Muscle layer of duodenum (tissue), 2 donors: ENCODE results near the gene AGMAT.

Source experiments
- H3K27ac ChIP-seq: one replicate; pipeline ENCODE4 v1.7.0; 2013; ENCODE audit warnings: mild to moderate bottlenecking, low read length
- H3K27me3 ChIP-seq: one replicate; pipeline ENCODE4 v1.7.0; 2013; ENCODE audit warnings: low read depth, mild to moderate bottlenecking, control low read depth, low read length
- H3K36me3 ChIP-seq, 2 donors: one replicate each; pipeline ENCODE4 v1.7.0; 2013; ENCODE audit warnings: low read length in 2 of 2, control low read depth in 1 of 2, mild to moderate bottlenecking in 1 of 2; ENCODE audit not compliant: insufficient read depth in 2 of 2, control insufficient read depth in 1 of 2
- H3K4me1 ChIP-seq, 2 donors: one replicate each; pipeline ENCODE4 v1.7.0; 2013; ENCODE audit warnings: low read length in 2 of 2, mild to moderate bottlenecking in 2 of 2, control low read depth in 1 of 2, moderate library complexity in 1 of 2; ENCODE audit not compliant: insufficient read depth in 2 of 2, control insufficient read depth in 1 of 2
- H3K4me3 ChIP-seq, 2 donors: one replicate each; pipeline ENCODE4 v1.7.0; 2013; ENCODE audit warnings: low read length in 2 of 2, low read depth in 1 of 2, mild to moderate bottlenecking in 1 of 2
- H3K9me3 ChIP-seq, 2 donors: one replicate each; pipeline ENCODE4 v1.7.0; 2013; ENCODE audit warnings: low read length in 2 of 2, control low read depth in 1 of 2, mild to moderate bottlenecking in 1 of 2; ENCODE audit not compliant: control insufficient read depth in 1 of 2
- donor health status: healthy.

Gene AGMAT, protein sequence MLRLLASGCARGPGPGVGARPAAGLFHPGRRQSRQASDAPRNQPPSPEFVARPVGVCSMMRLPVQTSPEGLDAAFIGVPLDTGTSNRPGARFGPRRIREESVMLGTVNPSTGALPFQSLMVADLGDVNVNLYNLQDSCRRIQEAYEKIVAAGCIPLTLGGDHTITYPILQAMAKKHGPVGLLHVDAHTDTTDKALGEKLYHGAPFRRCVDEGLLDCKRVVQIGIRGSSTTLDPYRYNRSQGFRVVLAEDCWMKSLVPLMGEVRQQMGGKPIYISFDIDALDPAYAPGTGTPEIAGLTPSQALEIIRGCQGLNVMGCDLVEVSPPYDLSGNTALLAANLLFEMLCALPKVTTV

DNA sequence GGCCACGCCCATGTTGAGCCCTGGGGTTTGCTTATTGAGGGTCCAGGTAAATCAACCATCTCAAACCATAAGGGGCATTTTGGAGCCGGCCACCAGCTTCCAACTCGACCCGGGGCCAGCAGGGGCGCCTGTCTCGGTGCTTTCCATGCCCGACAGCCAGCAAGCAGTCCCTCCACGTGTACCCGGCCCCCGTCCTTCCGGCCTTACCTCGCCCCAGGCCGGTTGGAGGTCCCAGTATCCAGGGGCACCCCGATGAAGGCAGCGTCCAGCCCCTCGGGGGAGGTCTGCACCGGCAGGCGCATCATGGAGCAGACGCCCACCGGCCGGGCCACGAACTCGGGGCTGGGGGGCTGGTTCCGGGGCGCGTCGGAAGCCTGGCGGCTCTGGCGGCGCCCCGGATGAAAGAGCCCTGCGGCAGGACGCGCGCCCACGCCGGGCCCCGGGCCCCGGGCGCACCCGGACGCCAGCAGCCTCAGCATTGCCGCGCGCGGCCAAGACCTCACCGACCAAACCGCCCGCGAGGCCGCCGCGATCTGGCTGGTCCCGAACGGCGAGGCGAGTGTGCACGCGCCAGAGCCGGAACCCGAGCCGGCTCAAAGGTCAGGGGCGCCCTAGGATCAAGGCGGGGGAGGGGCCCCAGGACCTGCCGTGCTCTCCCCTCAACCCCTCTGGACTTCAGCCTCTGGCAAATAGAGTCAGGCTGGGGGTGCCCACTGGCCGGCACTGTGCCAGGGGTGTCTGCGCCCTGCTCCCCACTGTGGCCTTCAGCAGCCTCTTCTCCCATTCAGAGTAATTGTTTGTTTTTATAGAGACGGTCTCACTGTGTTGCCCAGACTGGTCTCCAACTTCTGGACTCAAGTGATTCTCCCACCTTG is at the start of gene AGMAT:
Gene AGMAT, minus strand, starts transcription at position 563 of the 875 bp plus-strand sequence. Its CDS starts 84 bp downstream, at position 479.
- H3K27ac ChIP-seq = no peak within 1 kb of the TSS
- no peaks in the 10 kb centered on the region for H3K27me3 ChIP-seq
- H3K4me3 ChIP-seq = peak within 1 kb of the TSS; percentile 11 to 60

DNA sequence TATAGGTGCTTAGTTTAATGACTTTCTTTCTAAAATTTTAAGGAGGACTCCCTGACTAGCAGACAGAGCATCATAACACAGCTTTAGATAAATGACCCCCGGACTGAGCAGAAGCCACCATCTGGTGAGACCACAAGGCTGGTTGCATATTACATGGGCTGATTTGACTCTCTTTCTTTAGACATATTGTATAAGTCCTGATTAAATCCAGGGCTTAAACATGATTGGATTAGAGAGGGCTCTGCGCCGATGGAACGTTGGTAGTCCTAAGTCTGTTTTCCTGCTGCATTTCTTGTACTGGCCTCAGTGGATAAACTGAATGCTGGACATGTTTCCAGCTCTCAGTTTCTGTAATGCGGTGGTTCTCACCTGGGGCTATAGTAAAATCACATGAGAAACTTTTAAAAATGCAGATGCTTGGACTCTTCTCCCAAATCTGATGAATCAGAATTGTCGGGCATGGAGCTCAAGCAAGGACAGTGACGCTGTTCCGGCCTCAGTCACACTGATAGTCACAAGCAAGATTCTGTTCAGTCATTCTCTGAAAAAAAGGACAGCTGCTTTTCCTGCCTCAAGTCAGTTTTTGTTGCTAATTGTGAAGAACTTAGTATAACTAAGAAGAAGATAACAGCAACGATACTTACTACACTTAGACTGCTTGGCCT is 49.0 kb upstream of the AGMAT start:
- peaks cover 23 to 74% of the 10 kb centered on the region in 2 donors for H3K36me3 ChIP-seq
- H3K4me1 ChIP-seq = no peaks in the 10 kb centered on the region
- no peaks in the 10 kb centered on the region for H3K27me3 ChIP-seq
- no peak overlapping the region for H3K4me3 ChIP-seq
- no peak overlapping the region for H3K27ac ChIP-seq
- H3K9me3 ChIP-seq = no peaks in the 10 kb centered on the region

More for the DNA sequence above, at the start of gene AGMAT:
- Histone ChIP-seq H3K4me1 (peaks cover 0 to 11% of the 10 kb centered on the region in 2 donors), H3K9me3 (no peaks in the 10 kb centered on the region), H3K36me3 (no peaks in the 10 kb centered on the region)

DNA sequence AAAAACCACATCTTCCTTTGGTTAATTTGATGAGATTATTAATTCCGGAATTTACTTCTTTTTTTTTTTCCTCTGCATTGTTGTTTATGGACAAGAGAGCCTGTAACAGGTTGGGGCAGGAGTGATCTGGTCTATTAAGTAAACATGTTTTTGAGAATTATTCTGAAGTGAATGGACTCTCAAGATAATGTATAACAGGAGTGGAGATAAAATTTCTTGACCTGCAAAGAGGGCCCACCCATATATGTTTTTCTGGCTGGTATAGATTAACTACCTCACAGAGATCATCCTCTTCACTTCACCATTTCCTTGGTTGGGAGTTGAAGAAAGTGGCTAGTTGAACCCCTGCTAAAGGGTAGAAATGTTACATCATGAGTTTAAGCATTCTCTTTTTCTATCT is 43.2 kb upstream of the AGMAT start:
- no peak overlapping the region for H3K27ac ChIP-seq
- no peaks in the 10 kb centered on the region for H3K27me3 ChIP-seq
- peaks cover 27 to 33% of the 10 kb centered on the region in 2 donors for H3K36me3 ChIP-seq
- H3K4me3 ChIP-seq = no peak overlapping the region
- no peaks in the 10 kb centered on the region for H3K4me1 ChIP-seq
- H3K9me3 ChIP-seq = no peaks in the 10 kb centered on the region

DNA sequence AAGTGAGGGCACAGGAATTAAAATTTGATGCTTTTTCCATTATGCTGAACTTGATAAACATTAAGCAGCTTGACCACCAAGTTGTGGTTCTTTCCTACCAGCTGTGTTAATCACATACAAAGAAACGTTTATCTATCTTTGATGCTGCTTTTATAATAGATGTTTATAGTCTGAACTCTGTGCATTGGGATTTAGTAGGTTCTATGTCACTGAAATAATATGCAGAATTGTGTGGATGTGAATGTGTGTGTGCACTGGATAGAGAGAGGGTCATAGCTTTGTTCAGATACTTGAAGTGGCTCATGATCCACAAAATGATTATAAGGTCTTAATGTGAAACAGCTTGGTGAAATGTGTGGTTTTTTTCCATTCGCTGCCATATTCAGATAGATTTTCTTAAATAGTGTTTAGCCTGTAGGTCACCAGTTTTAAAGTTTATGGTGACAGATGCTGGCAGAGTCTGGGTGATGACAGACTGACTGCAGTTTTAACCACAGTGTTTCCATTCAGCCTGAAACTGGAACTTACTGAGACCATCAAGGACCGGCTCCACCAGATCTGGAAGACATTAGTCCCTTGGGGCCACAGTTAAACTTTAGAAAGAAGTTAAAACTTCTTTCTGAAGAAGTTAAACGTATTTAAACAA is 42.6 kb upstream of the AGMAT start:
- Histone ChIP-seq H3K4me1 (peaks cover 0 to under 1% of the 10 kb centered on the region in 2 donors), H3K27ac (no peak overlapping the region), H3K27me3 (no peaks in the 10 kb centered on the region), H3K9me3 (no peaks in the 10 kb centered on the region), H3K36me3 (peaks cover 25 to 30% of the 10 kb centered on the region in 2 donors), H3K4me3 (no peak overlapping the region)

DNA sequence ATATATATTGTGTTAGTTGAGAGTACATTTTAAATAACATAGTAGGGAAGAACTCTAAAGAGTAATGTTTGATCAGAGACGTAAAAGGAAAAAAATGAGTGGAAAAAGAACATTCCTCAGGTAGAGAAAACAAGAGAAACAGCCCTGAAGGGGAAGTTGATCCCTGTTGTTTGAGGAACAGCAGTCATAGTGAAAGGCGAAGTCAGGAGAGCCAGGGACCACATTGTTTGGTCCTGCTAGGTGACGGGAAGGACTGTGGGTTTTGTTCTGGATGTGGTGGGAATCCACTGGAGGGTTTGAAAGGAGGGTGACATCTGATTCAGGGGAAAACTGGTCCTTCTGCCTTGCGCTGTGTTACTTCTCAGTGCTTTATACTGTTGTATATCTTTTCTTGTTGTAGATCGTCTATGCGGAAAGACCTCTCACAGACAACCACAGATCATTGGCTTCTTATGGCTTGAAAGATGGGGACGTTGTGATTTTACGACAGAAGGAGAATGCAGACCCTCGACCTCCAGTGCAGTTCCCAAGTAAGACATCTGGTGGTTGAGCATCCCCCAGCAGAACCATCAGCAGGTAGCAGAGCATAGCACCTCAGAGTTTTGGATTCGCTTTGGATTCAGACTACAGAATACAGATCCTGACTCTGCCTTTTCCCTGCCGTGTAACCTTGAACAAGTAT is 41.6 kb upstream of the AGMAT start:
- no peak overlapping the region for H3K4me3 ChIP-seq
- no peaks in the 10 kb centered on the region for H3K27me3 ChIP-seq
- peaks cover 20 to 25% of the 10 kb centered on the region in 2 donors for H3K36me3 ChIP-seq
- H3K4me1 ChIP-seq = peaks cover 0 to 8% of the 10 kb centered on the region in 2 donors
- no peak overlapping the region for H3K27ac ChIP-seq
- H3K9me3 ChIP-seq = no peaks in the 10 kb centered on the region

DNA sequence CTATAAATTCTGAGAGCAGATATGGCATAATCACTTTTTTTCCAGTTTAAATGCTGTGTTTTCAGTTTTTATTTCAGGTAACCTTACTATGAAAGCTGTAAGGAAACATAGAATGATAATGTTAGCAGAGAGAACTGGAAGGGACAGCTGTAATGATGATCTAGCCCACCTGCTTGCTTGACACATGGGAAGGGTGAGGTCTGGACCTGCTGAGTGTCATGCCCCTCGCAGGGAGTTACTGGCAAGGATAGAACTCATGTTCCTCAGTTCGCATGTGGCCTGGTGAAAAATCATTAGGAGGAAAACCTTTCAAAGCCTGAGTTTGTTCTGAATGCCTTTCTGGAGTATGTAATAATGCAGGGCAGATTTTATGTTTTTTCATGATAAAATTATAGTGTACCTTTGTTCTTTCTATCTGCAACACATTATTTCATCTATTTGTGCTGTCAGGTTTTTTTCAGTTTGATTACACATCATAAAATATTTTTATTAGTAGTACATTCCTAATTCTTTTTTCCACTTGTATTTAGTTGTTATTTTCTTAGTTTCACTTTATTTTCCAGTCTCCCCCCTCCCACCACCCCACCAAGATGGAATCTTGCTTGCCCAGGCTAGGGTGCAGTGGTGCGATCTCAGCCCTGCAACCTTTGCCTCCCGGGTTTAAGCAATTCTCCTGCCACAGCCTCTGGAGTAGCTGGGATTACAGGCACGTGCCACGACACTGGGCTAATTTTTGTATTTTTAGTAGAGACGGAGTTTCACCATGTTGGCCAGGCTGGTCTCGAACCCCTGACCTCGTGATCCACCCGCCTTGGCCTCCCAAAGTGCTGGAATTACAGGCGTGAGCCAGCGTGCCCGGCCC is 40.4 kb upstream of the AGMAT start:
- Histone ChIP-seq H3K36me3 (peaks cover 12 to 21% of the 10 kb centered on the region in 2 donors), H3K9me3 (no peaks in the 10 kb centered on the region), H3K27me3 (no peaks in the 10 kb centered on the region), H3K27ac (no peak overlapping the region), H3K4me1 (peaks cover 4 to 20% of the 10 kb centered on the region in 2 donors), H3K4me3 (no peak overlapping the region)

DNA sequence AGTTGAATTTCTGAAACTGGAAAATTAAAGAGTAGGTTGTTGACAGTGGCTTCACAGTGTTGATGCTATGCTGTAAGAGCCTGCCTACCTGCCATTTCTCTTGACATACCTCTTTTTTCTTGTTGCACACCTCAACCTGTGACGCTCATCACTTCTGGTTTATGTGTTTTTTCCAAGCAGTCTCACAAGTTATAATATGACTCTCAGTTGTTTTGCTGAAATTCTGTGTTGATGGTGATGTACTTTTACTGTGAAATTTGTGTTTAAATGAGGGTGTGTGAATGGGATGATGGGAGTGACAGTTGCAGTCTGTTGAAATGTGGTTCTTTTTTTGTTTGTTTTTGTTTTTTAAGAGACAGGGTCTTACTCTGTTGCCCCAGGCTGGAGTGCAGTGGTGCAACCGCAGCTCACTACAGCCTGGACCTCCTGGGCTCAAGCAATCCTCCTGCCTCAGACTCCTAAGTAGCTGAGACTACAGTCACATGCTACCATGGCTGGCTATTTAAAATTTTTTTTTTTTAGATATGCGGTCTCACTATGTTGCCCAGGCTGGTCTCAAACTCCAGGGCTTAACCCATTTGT is 39.4 kb upstream of the AGMAT start:
- Histone ChIP-seq H3K27ac (no peak overlapping the region), H3K4me1 (peaks cover 4 to 30% of the 10 kb centered on the region in 2 donors), H3K27me3 (no peaks in the 10 kb centered on the region), H3K36me3 (peaks cover 9 to 20% of the 10 kb centered on the region in 2 donors), H3K4me3 (no peak overlapping the region), H3K9me3 (no peaks in the 10 kb centered on the region)

DNA sequence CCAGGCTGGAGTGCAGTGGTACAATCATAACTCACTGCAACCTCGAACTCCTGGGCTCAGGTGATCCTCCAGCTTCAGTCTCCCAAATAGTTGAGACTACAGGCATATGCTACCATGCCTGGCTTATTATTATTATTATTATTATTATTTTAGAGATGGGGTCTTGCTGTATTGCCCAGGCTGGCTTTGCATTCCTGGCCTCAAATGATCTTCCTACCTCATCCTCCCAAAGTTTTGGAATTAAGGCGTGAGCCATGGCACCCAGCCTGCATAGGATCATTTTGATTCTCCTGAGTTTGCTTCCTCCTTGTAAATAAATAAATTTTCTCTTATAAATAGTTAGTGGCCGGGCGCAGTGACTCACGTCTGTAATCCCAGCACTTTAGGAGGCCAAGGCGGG is 38.6 kb upstream of the AGMAT start:
- Histone ChIP-seq H3K36me3 (peaks cover 10 to 17% of the 10 kb centered on the region in 2 donors), H3K4me1 (peaks cover 9 to 36% of the 10 kb centered on the region in 2 donors), H3K27ac (no peak overlapping the region), H3K4me3 (no peak overlapping the region), H3K27me3 (no peaks in the 10 kb centered on the region), H3K9me3 (no peaks in the 10 kb centered on the region)

DNA sequence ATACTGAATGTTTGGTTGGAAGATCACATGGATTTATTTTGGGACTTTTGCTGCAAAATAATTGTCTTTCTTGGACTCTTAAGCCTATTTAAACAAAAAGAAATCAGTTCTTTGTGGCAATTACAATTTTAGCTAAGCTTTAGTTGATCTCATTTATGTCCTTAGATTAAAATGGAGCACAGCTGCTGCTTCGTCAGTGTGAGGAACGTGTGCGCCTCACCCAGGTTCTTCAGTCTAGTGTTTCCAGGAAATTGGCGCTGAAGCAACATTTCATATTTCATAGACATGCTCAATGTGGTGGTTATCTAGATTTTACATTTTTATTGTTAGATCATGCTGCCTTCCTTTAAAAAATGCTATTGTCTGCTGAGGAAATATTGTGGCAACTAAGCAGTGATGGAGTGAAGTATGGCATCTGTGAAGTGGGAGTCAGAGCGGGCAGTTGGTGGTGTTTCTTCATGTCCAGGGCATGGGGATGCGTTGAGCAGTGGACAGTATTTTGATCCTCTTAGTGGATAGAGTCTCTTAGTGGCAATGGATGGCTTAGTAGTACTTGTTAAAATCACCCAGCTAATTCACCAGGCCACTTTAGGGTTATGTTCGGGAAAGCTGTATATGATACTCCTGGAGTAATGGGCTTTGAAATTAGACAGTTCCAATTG is 38.0 kb upstream of the AGMAT start:
- no peaks in the 10 kb centered on the region for H3K9me3 ChIP-seq
- H3K4me1 ChIP-seq = peaks cover 12 to 40% of the 10 kb centered on the region in 2 donors
- H3K27me3 ChIP-seq = no peaks in the 10 kb centered on the region
- H3K27ac ChIP-seq = no peak overlapping the region
- peaks cover 9 to 12% of the 10 kb centered on the region in 2 donors for H3K36me3 ChIP-seq
- H3K4me3 ChIP-seq = no peak overlapping the region
